RWPE2 (cell line): ENCODE data around the gene VPS54.
"Not testable (repeated sequence)": the region's sequence is repeated elsewhere in the genome, so short reads cannot be mapped to it uniquely, and the experiment has no call there.

Source experiments
- ATAC-seq: fragments of 200-7000 bp; cut with Tn5 transposase; 3 replicates; pipeline ENCODE4 v1.9.1; 2021; ENCODE audit warnings: low read depth
- DNase-seq: peaks from one replicate; pipeline ENCODE4 v3.0.0-alpha.2; 2020; ENCODE audit warnings: low spot score
- H3K27ac ChIP-seq: fragments of 450-650 bp; 2 replicates; pipeline ENCODE4 v1.5.1; 2017; ENCODE audit warnings: mild to moderate bottlenecking; ENCODE audit not compliant: poor library complexity, severe bottlenecking
- H3K27me3 ChIP-seq: fragments of 250-450 bp; sonication (Bioruptor Pico); 2 replicates; pipeline ENCODE4 v1.5.1; 2021; ENCODE audit warnings: mild to moderate bottlenecking, moderate library complexity; ENCODE audit not compliant: insufficient read depth, poor library complexity, severe bottlenecking
- H3K36me3 ChIP-seq: fragments of 250-450 bp; sonication (Bioruptor Pico); 2 replicates; pipeline ENCODE4 v1.5.1; 2020; ENCODE audit warnings: low read depth, mild to moderate bottlenecking, moderate library complexity
- H3K4me1 ChIP-seq: fragments of 250-450 bp; sonication (Bioruptor Pico); 2 replicates; pipeline ENCODE4 v1.5.1; 2021; ENCODE audit warnings: mild to moderate bottlenecking, moderate library complexity; ENCODE audit not compliant: insufficient read depth, poor library complexity, severe bottlenecking
- H3K4me3 ChIP-seq: fragments of 250-450 bp; sonication (Bioruptor Pico); 2 replicates; pipeline ENCODE4 v1.5.1; 2021; ENCODE audit warnings: mild to moderate bottlenecking, moderate library complexity; ENCODE audit not compliant: severe bottlenecking
- H3K9me3 ChIP-seq: fragments of 250-450 bp; sonication (Bioruptor Pico); 2 replicates; pipeline ENCODE4 v1.5.1; 2021; ENCODE audit warnings: mild to moderate bottlenecking, moderate library complexity; ENCODE audit not compliant: severe bottlenecking
- TF ChIP-seq, protein P1 (sequence below): fragments of 450-650 bp; IDR thresholded peaks from one replicate; pipeline ENCODE4 v1.5.1; 2017; ENCODE audit warnings: mild to moderate bottlenecking, moderate library complexity; ENCODE audit not compliant: poor library complexity, severe bottlenecking

VPS54 gene

GRCh38 chr2:63993871-63994270 lies 25.4 kb downstream of the VPS54 start:
- no peaks in the 10 kb centered on the region for H3K27me3 ChIP-seq
- H3K4me1 ChIP-seq, result no peaks in the 10 kb centered on the region
- H3K27ac ChIP-seq, result no peak overlapping the region
- ATAC-seq (no peak), DNase-seq (no peak)
- H3K36me3 ChIP-seq, result no peaks in the 10 kb centered on the region; the same call in 1 of the 2 replicates
- peaks cover 10% of the 10 kb centered on the region for H3K9me3 ChIP-seq
- TF ChIP-seq, protein P1, sequence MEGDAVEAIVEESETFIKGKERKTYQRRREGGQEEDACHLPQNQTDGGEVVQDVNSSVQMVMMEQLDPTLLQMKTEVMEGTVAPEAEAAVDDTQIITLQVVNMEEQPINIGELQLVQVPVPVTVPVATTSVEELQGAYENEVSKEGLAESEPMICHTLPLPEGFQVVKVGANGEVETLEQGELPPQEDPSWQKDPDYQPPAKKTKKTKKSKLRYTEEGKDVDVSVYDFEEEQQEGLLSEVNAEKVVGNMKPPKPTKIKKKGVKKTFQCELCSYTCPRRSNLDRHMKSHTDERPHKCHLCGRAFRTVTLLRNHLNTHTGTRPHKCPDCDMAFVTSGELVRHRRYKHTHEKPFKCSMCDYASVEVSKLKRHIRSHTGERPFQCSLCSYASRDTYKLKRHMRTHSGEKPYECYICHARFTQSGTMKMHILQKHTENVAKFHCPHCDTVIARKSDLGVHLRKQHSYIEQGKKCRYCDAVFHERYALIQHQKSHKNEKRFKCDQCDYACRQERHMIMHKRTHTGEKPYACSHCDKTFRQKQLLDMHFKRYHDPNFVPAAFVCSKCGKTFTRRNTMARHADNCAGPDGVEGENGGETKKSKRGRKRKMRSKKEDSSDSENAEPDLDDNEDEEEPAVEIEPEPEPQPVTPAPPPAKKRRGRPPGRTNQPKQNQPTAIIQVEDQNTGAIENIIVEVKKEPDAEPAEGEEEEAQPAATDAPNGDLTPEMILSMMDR, result no peak
- H3K4me3 ChIP-seq, result no peak overlapping the region

GRCh38 chr2:63993130-63993584 lies 26.1 kb downstream of the VPS54 start:
- ATAC-seq, H3K27ac ChIP-seq, H3K9me3 ChIP-seq, H3K4me3 ChIP-seq, H3K36me3 ChIP-seq, DNase-seq, H3K4me1 ChIP-seq, H3K27me3 ChIP-seq: not testable (repeated sequence)

DNA sequence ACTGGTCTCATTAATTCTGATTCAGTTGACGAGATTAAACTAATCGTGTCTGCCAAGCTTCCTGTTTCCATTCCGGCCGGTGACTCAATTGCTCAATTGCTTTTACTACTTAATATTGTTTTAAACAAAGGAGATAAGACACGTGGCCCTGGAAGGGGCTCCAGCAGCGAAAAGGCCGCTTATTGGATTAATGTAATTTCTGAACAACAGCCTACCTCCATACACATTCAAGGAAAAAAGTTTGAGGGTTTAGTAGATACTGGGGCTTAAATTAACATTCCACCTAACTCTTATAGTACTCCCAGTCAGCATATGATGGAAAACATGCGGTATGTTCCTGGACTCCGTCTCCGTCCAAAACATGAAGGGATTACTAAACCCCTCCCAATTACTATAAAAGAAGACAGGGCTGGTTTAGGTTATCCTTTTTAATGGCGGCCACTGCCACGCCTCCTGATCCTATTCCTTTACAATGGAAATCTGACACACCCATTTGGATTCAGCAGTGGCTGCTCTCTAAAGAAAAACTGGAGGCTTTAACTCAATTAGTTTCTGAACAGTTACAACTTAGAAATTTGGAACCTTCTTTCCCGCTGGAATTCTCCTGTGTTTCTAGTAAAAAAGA lies 27.1 kb downstream of the VPS54 start:
- no peak for DNase-seq
- ATAC-seq, result no peak
- H3K36me3 ChIP-seq, result no peaks in the 10 kb centered on the region
- H3K27ac ChIP-seq, result no peak overlapping the region
- H3K4me3 ChIP-seq, result no peak overlapping the region
- no peaks in the 10 kb centered on the region for H3K9me3 ChIP-seq
- no peaks in the 10 kb centered on the region for H3K27me3 ChIP-seq
- TF ChIP-seq, protein P1, result no peak
- no peaks in the 10 kb centered on the region for H3K4me1 ChIP-seq

- H3K36me3 ChIP-seq, DNase-seq, H3K4me1 ChIP-seq, H3K27ac ChIP-seq, ATAC-seq, H3K9me3 ChIP-seq, H3K27me3 ChIP-seq, H3K4me3 ChIP-seq: not testable (repeated sequence)
These were observed 27.8 kb downstream of the VPS54 start for GRCh38 chr2:63991173-63991999.

GRCh38 chr2:63990072-63990471 lies 29.2 kb downstream of the VPS54 start:
- Histone ChIP-seq H3K4me3 (no peak overlapping the region), H3K27ac (no peak overlapping the region), H3K36me3 (0 out of 2 replicates have a peak, but pooled peaks cover 2% of the 10 kb centered on the region), H3K9me3 (no peaks in the 10 kb centered on the region), H3K27me3 (no peaks in the 10 kb centered on the region), H3K4me1 (peaks cover 4% of the 10 kb centered on the region)
- DNase-seq (no peak), ATAC-seq (no peak)
- TF ChIP-seq, protein P1, result no peak

GRCh38 chr2:63988842-63989436 lies 30.3 kb downstream of the VPS54 start:
- not testable (repeated sequence) for ATAC-seq, H3K27me3 ChIP-seq, H3K27ac ChIP-seq, DNase-seq, H3K9me3 ChIP-seq, H3K4me3 ChIP-seq
- peaks cover 11% of the 10 kb centered on the region for H3K36me3 ChIP-seq
- peaks cover 14% of the 10 kb centered on the region for H3K4me1 ChIP-seq
